ENCODE measurements around the gene CT45A10.
"Not testable (repeated sequence)": the region's sequence is repeated elsewhere in the genome, so short reads cannot be mapped to it uniquely, and the experiment has no call there.

GRCh38 chrX:135854438-135854837, 38.8 kb downstream of the CT45A10 start, which contains the start of gene CT45A8:
- not testable (repeated sequence) for TF ChIP-seq CTCF, POLR2A (IDR thresholded peaks at IDR 0.05)

Measured in suprapubic skin (tissue), 3 donors.